Measurements from ENCODE around the gene FMNL3. TPM values are rescaled to one million over a fixed set of nuclear protein-coding genes. Genes with fewer than 3 reads are reported as not detected.

FMNL3 gene
- total RNA-seq, 6 donors from 2014 or later: 13.0 to 46.7 (median 29.4) TPM

DNA sequence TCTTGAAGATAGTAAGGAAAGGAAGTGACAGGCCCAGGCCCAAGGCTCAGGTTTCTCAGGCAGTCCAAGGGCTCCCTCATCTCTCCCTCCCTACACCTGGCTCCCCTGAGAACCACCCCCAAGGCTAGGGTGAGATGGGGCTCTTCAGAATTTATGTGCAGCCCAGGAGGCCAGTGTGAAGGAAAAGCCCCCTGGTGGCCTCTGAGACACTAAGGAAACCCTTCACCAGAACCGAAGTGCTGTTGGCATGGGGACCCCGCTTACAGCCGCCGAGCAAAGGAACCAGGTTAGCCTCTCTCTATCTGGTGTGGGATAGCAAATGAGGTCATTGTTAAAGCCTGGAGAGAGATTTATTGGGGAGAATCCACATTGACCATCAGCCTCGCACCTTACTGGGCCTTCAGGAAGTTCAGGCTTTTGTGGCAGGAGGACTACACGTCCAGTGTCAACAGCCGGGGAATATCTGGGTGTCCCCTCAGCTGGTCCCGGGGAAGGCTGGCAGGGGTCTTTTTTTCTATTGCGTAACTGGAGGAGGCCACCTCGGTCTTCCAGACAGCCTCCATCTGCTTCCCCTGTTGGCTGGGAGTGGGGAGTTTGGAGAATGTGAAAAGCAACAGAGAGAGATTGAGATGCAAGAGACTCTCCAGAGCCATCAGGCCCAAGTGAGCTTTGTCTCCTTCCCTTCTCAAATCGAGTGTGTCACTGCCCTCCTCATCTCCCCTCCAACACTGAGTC lies 119.9 kb downstream of the FMNL3 start:
- ATAC-seq (ENCODE audit: low FRiP score in 2 of 2) (no peak), DNase-seq (no peak)
- Histone ChIP-seq H3K4me3 (no peak overlapping the region), H3K4me1 (no peaks in the 10 kb centered on the region), H3K27ac (no peak overlapping the region), H3K36me3 (peaks cover 0 to 4% (median 2%) of the 10 kb centered on the region in 4 donors), H3K27me3 (no peaks in the 10 kb centered on the region), H3K9me3 (no peaks in the 10 kb centered on the region)
- TF ChIP-seq, protein P1, sequence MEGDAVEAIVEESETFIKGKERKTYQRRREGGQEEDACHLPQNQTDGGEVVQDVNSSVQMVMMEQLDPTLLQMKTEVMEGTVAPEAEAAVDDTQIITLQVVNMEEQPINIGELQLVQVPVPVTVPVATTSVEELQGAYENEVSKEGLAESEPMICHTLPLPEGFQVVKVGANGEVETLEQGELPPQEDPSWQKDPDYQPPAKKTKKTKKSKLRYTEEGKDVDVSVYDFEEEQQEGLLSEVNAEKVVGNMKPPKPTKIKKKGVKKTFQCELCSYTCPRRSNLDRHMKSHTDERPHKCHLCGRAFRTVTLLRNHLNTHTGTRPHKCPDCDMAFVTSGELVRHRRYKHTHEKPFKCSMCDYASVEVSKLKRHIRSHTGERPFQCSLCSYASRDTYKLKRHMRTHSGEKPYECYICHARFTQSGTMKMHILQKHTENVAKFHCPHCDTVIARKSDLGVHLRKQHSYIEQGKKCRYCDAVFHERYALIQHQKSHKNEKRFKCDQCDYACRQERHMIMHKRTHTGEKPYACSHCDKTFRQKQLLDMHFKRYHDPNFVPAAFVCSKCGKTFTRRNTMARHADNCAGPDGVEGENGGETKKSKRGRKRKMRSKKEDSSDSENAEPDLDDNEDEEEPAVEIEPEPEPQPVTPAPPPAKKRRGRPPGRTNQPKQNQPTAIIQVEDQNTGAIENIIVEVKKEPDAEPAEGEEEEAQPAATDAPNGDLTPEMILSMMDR (IDR thresholded peaks at IDR 0.05): no peak
- TF ChIP-seq POLR2AphosphoS5 (IDR thresholded peaks at IDR 0.05) (no peak), POLR2A (IDR thresholded peaks at IDR 0.05) (no peak), EP300 (IDR thresholded peaks at IDR 0.05) (no peak)
- 80 to 89% methylated on average over 10 to 11 of the region's 11 CpGs for WGBS, 2 donors

Small RNA genes lying within 50 kb of the gene (small RNA-seq; reads per million reads assigned to genes)
- gene AC020612.2: 0 reads per million in 4 donors
- gene HIGD1AP9: 0 to 0.11 (median 0) reads per million in 4 donors
- 0 reads per million in 4 donors for gene POLR2KP1
- gene RNU6-834P: 0 reads per million in 4 donors

Other genes starting within 250 kb of the FMNL3 start
- 10 to 100 TPM in 1 of 6 donors, 1 to 10 TPM in 4, under 1 TPM in 1; 0.37 to 19.9 (median 2.5) TPM for gene KCNH3, start 168.4 kb downstream of the FMNL3 start, total RNA-seq
- gene MCRS1, start 139.3 kb downstream of the FMNL3 start, total RNA-seq: 10 to 100 TPM; 39.6 to 85.9 (median 62.7) TPM
- gene FAM186B, start 101.8 kb downstream of the FMNL3 start, total RNA-seq: 1 to 10 TPM in 2 of 6 donors, under 1 TPM in 4; 0.20 to 3.1 (median 0.73) TPM
- gene PRPF40B, start 83.8 kb downstream of the FMNL3 start, total RNA-seq: 10 to 100 TPM; 10.8 to 63.9 (median 16.9) TPM
- gene TMBIM6, start 34.2 kb upstream of the FMNL3 start, total RNA-seq: 100 to 1,000 TPM; 185 to 831 (median 594) TPM
- 10 to 100 TPM; 21.1 to 58.9 (median 30.8) TPM for gene NCKAP5L, start 121.0 kb upstream of the FMNL3 start, total RNA-seq
- gene BCDIN3D, start 135.7 kb upstream of the FMNL3 start, total RNA-seq: 1 to 10 TPM in 5 of 6 donors, under 1 TPM in 1; 0.44 to 4.9 (median 4.2) TPM
- gene FAIM2, start 196.5 kb upstream of the FMNL3 start, total RNA-seq: 1 to 10 TPM in 1 of 6 donors, under 1 TPM in 3, not detected in 2; 0.30 to 2.0 (median 0.64) TPM
- gene AQP2, start 243.3 kb upstream of the FMNL3 start, total RNA-seq: under 1 TPM in 1 of 6 donors, not detected in 5; 0.15 TPM